ENCODE data around the gene SRCAP. TPM values are rescaled to one million over a fixed set of nuclear protein-coding genes. Genes with fewer than 3 reads are reported as not detected.

Gene SRCAP
- total RNA-seq, 1 donor from 2014 or later, result 59.7 TPM

- no peak for DNase-seq (ENCODE audit: low spot score)
These were observed 88.8 kb downstream of the SRCAP start for GRCh38 chr16:30787613-30788378.

Other genes with a start within 250 kb of the SRCAP start
- 6.8 TPM for gene ITGAL, start 226.4 kb upstream of the SRCAP start, total RNA-seq
- gene ZNF768, start 172.6 kb upstream of the SRCAP start, total RNA-seq, result 24.8 TPM
- 9.6 TPM for gene ZNF747, start 164.3 kb upstream of the SRCAP start, total RNA-seq
- gene ZNF764, start 140.8 kb upstream of the SRCAP start, total RNA-seq, result 5.9 TPM
- 12.1 TPM for gene ZNF688, start 127.5 kb upstream of the SRCAP start, total RNA-seq
- 10.1 TPM for gene ZNF785, start 113.5 kb upstream of the SRCAP start, total RNA-seq
- gene ZNF689, start 88.8 kb upstream of the SRCAP start, total RNA-seq, result 5.9 TPM
- 36.9 TPM for gene PRR14, start 48.2 kb upstream of the SRCAP start, total RNA-seq
- 46.2 TPM for gene FBRS, start 40.7 kb upstream of the SRCAP start, total RNA-seq
- 20.8 TPM for gene PHKG2, start 49.3 kb downstream of the SRCAP start, total RNA-seq
- 2.2 TPM for gene CFAP119, start 62.9 kb downstream of the SRCAP start, total RNA-seq
- 97.5 TPM for gene RNF40, start 63.2 kb downstream of the SRCAP start, total RNA-seq
- gene ZNF629, start 88.0 kb downstream of the SRCAP start, total RNA-seq, result 10.4 TPM
- 21.3 TPM for gene BCL7C, start 194.9 kb downstream of the SRCAP start, total RNA-seq
- 4.9 TPM for gene CTF1, start 197.4 kb downstream of the SRCAP start, total RNA-seq
- gene FBXL19, start 224.4 kb downstream of the SRCAP start, total RNA-seq, result 11.4 TPM
- 17.9 TPM for gene ORAI3, start 249.9 kb downstream of the SRCAP start, total RNA-seq